Measurements from ENCODE around the gene PPP1R3F. TPM values are rescaled to one million over a fixed set of nuclear protein-coding genes. Genes with fewer than 3 reads are reported as not detected.
A peak's percentile ranks its signal among the peaks of the same experiment; 100 is the strongest.

The PPP1R3F gene
- total RNA-seq, 1 experiment from 2014 or later: 3.6 TPM

- ChIA-PET POLR2A (ENCODE audit: unreplicated experiment) (no interaction called here), CTCF (no interaction called here)
- no peak overlapping the region for H3K4me3 ChIP-seq
- no peaks in the 10 kb centered on the region for H3K36me3 ChIP-seq (ENCODE audit: low read depth)
- H2AFZ ChIP-seq: no peak overlapping the region
- BruUV-seq (replicated peaks): no TSS peak
- no peaks in the 10 kb centered on the region for H3K9me2 ChIP-seq (ENCODE audit: insufficient read depth)
- no peaks in the 10 kb centered on the region for H3K4me1 ChIP-seq (replicated peaks; ENCODE audit: insufficient read depth)
- TF ChIP-seq CTCF (conservative IDR thresholded peaks at IDR 0.05) (no peak), EZH2 (IDR thresholded peaks at IDR 0.05; ENCODE audit: low read depth) (no peak)
- no peak for DNase-seq
- no peaks in the 10 kb centered on the region for H3K79me2 ChIP-seq (ENCODE audit: low read depth)
- intact Hi-C loops (cut with micrococcal nuclease; ENCODE audit: unreplicated experiment): no loop called here
- no peaks in the 10 kb centered on the region for H4K20me1 ChIP-seq (ENCODE audit: insufficient read depth)
- no peaks in the 10 kb centered on the region for H3K9me3 ChIP-seq (ENCODE audit: insufficient read depth, low read depth)
- no peak overlapping the region for H3K4me2 ChIP-seq
- H3K27ac ChIP-seq: no peak overlapping the region
- H3F3A ChIP-seq (ENCODE audit: insufficient read depth, low read depth): no peaks in the 10 kb centered on the region
- H3K27me3 ChIP-seq (ENCODE audit: insufficient read depth, low read depth): no peaks in the 10 kb centered on the region
Observed at GRCh38 chrX:49287665-49288064, 18.1 kb downstream of the PPP1R3F start.

GRCh38 chrX:49290215-49290614 lies 20.6 kb downstream of the PPP1R3F start:
- CTCF ChIA-PET: no interaction called here

GRCh38 chrX:49291615-49292337 lies 22.2 kb downstream of the PPP1R3F start:
- Histone ChIP-seq H3K27me3 (ENCODE audit: insufficient read depth, low read depth) (no peaks in the 10 kb centered on the region), H3K4me1 (replicated peaks; ENCODE audit: insufficient read depth) (no peaks in the 10 kb centered on the region), H3K36me3 (ENCODE audit: low read depth) (no peaks in the 10 kb centered on the region), H3K27ac (no peak overlapping the region), H3K79me2 (ENCODE audit: low read depth) (no peaks in the 10 kb centered on the region), H3F3A (ENCODE audit: insufficient read depth, low read depth) (no peaks in the 10 kb centered on the region), H3K9me2 (ENCODE audit: insufficient read depth) (no peaks in the 10 kb centered on the region), H2AFZ (no peak overlapping the region), H3K4me2 (no peak overlapping the region), H3K9me3 (ENCODE audit: insufficient read depth, low read depth) (no peaks in the 10 kb centered on the region), H3K4me3 (no peak overlapping the region), H4K20me1 (ENCODE audit: insufficient read depth) (no peaks in the 10 kb centered on the region)
- CTCF ChIA-PET: no interaction called here
- peak in 1 of 2 experiments; percentile 33 for DNase-seq
- BruUV-seq (replicated peaks): no TSS peak
- POLR2A ChIA-PET (ENCODE audit: unreplicated experiment): no interaction called here
- no peak for TF ChIP-seq EZH2 (IDR thresholded peaks at IDR 0.05; ENCODE audit: low read depth)
- peak; percentile 51 for TF ChIP-seq CTCF (conservative IDR thresholded peaks at IDR 0.05)
- intact Hi-C loops (cut with micrococcal nuclease; ENCODE audit: unreplicated experiment): loop anchor here (5.0 kb wide), 1 partner anchor 461 kb away; no protein-coding TSS in a partner anchor

More at GRCh38 chrX:49290215-49290614, 20.6 kb downstream of the PPP1R3F start:
- no peak overlapping the region for H3K27ac ChIP-seq
- no peaks in the 10 kb centered on the region for H3K79me2 ChIP-seq (ENCODE audit: low read depth)
- POLR2A ChIA-PET (ENCODE audit: unreplicated experiment): no interaction called here
- no TSS peak for BruUV-seq (replicated peaks)
- no peak overlapping the region for H3K4me3 ChIP-seq
- no peaks in the 10 kb centered on the region for H4K20me1 ChIP-seq (ENCODE audit: insufficient read depth)
- H3K27me3 ChIP-seq (ENCODE audit: insufficient read depth, low read depth): no peaks in the 10 kb centered on the region
- no peaks in the 10 kb centered on the region for H3K9me2 ChIP-seq (ENCODE audit: insufficient read depth)
- intact Hi-C loops (cut with micrococcal nuclease; ENCODE audit: unreplicated experiment): loop anchor here (5.0 kb wide), 1 partner anchor 462 kb away; no protein-coding TSS in a partner anchor
- H3K4me2 ChIP-seq: no peak overlapping the region
- no peak for TF ChIP-seq EZH2 (IDR thresholded peaks at IDR 0.05; ENCODE audit: low read depth)
- no peak for TF ChIP-seq CTCF (conservative IDR thresholded peaks at IDR 0.05)
- no peak overlapping the region for H2AFZ ChIP-seq
- no peaks in the 10 kb centered on the region for H3F3A ChIP-seq (ENCODE audit: insufficient read depth, low read depth)
- DNase-seq: no peak
- H3K4me1 ChIP-seq (replicated peaks; ENCODE audit: insufficient read depth): no peaks in the 10 kb centered on the region
- no peaks in the 10 kb centered on the region for H3K9me3 ChIP-seq (ENCODE audit: insufficient read depth, low read depth)
- H3K36me3 ChIP-seq (ENCODE audit: low read depth): no peaks in the 10 kb centered on the region
